Tibial nerve (tissue), 4 donors: ENCODE results near the gene SPTBN4. TPM values are rescaled to one million over a fixed set of nuclear protein-coding genes. Genes with fewer than 3 reads are reported as not detected.

ENCODE experiments used
- DNase-seq, 2 donors: peaks; one replicate each; pipeline ENCODE4 v3.0.0-alpha.2; 2019; ENCODE audit warnings: low spot score in 2 of 2
- H3K27ac ChIP-seq, 4 donors: fragments of 200-600 bp; sonication (generic) in 3 of 4; one replicate each; pipeline ENCODE4 v1.5.1; 2017 to 2019; ENCODE audit warnings: mild to moderate bottlenecking in 1 of 4
- H3K27me3 ChIP-seq, 2 donors: fragments of 200-600 bp; sonication (generic) in 1 of 2; one replicate each; pipeline versions ENCODE4 v1.5.1 to v1.6.0; 2017 to 2019
- H3K36me3 ChIP-seq, 3 donors: fragments of 200-600 bp; sonication (generic); one replicate each; pipeline ENCODE4 v1.5.1; 2018 to 2019
- H3K4me1 ChIP-seq, 4 donors: fragments of 200-600 bp; sonication (generic) in 3 of 4; one replicate each; pipeline ENCODE4 v1.5.1; 2017 to 2019
- H3K4me3 ChIP-seq, 4 donors: fragments of 200-600 bp; sonication (generic) in 3 of 4; one replicate each; pipeline ENCODE4 v1.5.1; 2017 to 2019; ENCODE audit warnings: mild to moderate bottlenecking in 1 of 4, moderate library complexity in 1 of 4
- H3K9me3 ChIP-seq, 4 donors: fragments of 200-600 bp; sonication (generic) in 3 of 4; one replicate each; pipeline ENCODE4 v1.5.1; 2017 to 2019
- EP300 ChIP-seq, 2 donors: sonication (generic); formaldehyde crosslinking; IDR thresholded peaks; one replicate each; pipeline ENCODE4 v1.6.1; 2017; ENCODE audit warnings: antibody characterized with exemption in 2 of 2, mild to moderate bottlenecking in 1 of 2
- POLR2A ChIP-seq, 2 donors: fragments of 450-650 bp; IDR thresholded peaks; one replicate each; pipeline ENCODE4 v1.6.1; 2017; ENCODE audit warnings: antibody characterized with exemption in 2 of 2, mild to moderate bottlenecking in 2 of 2, moderate library complexity in 2 of 2
- whole genome bisulfite sequencing, 2 donors: methylation state at CpG; one replicate each; pipeline ENCODE4 v1.1.5; 2018; 5-methylcytosine and 5-hydroxymethylcytosine counted together
- total RNA-seq, 4 donors: library from RNA; depleted of rRNA; stranded (reverse); fragments of >200 nt; gene quantifications; one replicate each; pipeline ENCODE4 v1.1.0, GENCODE V29; 2016
- TF ChIP-seq, protein P1 (sequence below), 5 experiments: fragments of 200-600 bp in 3 of 5; fragments of 450-650 bp in 2 of 5; sonication (generic) in 3 of 5; IDR thresholded peaks; one replicate each; pipeline ENCODE4 v1.5.1; 2016 to 2019; ENCODE audit warnings: antibody characterized with exemption in 5 of 5, mild to moderate bottlenecking in 3 of 5, moderate library complexity in 2 of 5

SPTBN4 gene
- total RNA-seq, 4 donors from 2014 or later: 14.9 to 24.0 (median 19.7) TPM

DNA sequence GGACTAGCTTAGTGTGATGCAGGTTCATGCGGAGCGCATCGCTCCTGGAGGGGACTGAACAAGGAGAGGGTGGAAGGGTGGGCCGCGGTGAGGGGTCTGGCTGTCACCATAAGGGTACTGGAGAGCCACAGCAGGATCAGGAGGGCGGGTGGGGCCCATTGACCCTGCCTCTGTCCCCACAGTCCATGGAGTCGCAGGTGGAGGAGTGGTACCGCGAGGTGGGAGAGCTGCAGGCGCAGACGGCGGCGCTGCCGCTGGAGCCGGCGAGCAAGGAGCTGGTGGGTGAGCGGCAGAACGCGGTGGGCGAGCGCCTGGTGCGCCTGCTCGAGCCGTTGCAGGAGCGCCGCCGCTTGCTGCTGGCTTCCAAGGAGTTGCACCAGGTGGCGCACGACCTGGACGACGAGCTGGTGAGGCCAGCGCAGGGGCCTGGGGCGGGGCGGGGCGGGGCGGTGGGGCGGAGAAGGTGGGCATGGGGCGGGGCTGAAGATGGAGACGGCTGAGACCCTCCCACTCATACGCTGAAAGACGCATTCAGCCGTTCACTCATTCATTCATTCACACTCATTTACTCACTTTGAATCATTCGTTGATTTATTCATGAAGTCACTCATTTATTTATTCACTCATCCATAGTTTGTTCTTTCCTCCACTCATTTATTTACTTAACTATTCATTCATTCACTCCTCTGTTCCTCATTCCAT, 82.4 kb downstream of the SPTBN4 start:
- TF ChIP-seq POLR2A (IDR thresholded peaks at IDR 0.05) (no peak), EP300 (IDR thresholded peaks at IDR 0.05) (no peak)
- TF ChIP-seq, protein P1, sequence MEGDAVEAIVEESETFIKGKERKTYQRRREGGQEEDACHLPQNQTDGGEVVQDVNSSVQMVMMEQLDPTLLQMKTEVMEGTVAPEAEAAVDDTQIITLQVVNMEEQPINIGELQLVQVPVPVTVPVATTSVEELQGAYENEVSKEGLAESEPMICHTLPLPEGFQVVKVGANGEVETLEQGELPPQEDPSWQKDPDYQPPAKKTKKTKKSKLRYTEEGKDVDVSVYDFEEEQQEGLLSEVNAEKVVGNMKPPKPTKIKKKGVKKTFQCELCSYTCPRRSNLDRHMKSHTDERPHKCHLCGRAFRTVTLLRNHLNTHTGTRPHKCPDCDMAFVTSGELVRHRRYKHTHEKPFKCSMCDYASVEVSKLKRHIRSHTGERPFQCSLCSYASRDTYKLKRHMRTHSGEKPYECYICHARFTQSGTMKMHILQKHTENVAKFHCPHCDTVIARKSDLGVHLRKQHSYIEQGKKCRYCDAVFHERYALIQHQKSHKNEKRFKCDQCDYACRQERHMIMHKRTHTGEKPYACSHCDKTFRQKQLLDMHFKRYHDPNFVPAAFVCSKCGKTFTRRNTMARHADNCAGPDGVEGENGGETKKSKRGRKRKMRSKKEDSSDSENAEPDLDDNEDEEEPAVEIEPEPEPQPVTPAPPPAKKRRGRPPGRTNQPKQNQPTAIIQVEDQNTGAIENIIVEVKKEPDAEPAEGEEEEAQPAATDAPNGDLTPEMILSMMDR (IDR thresholded peaks at IDR 0.05): peak; percentile 33 to 54 (median 50)
- H3K27me3 ChIP-seq: peaks cover 0 to 33% of the 10 kb centered on the region in 2 donors
- peaks cover 0 to 9% (median 0%) of the 10 kb centered on the region in 4 donors for H3K9me3 ChIP-seq
- DNase-seq: peak in 1 of 2 donors; percentile 24
- no peak overlapping the region for H3K4me3 ChIP-seq
- peaks cover 0 to 13% (median 0%) of the 10 kb centered on the region in 3 donors for H3K36me3 ChIP-seq
- H3K4me1 ChIP-seq: peaks cover 0 to 8% (median 2%) of the 10 kb centered on the region in 4 donors
- WGBS, 2 donors: 5 to 7% methylated on average over 25 to 35 of the region's 43 CpGs
- no peak overlapping the region for H3K27ac ChIP-seq

DNA sequence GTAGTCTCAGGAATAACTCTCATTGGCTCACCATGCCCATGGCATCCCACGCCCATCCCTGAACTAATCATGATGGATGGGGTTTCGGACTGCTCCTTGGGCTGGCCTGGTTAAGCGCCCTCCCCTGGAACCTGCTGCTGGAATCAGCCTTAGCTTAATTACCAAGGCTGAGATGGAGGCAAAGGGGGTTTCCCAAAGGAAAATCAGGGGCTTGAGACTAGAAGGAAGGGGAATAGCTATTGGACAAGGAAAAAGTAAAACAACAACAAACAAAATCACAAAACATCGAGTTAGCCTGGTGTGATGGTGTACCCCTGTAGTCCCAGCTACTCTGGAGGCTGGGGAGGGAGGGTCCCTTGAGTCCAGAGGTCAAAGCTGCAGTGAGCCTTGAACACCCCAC, 84.2 kb downstream of the SPTBN4 start:
- H3K4me3 ChIP-seq: no peak overlapping the region
- H3K27ac ChIP-seq: no peak overlapping the region
- H3K4me1 ChIP-seq: peaks cover 0 to 9% (median 2%) of the 10 kb centered on the region in 4 donors
- TF ChIP-seq, protein P1 (IDR thresholded peaks at IDR 0.05): no peak
- TF ChIP-seq EP300 (IDR thresholded peaks at IDR 0.05) (no peak), POLR2A (IDR thresholded peaks at IDR 0.05) (no peak)
- no peak for DNase-seq
- H3K27me3 ChIP-seq: peaks cover 0 to 42% of the 10 kb centered on the region in 2 donors
- peaks cover 0 to 7% (median 0%) of the 10 kb centered on the region in 3 donors for H3K36me3 ChIP-seq
- H3K9me3 ChIP-seq: peaks cover 0 to 8% (median 0%) of the 10 kb centered on the region in 4 donors
- 84 to 90% methylated on average over 4 of the region's 4 CpGs for WGBS, 2 donors

DNA sequence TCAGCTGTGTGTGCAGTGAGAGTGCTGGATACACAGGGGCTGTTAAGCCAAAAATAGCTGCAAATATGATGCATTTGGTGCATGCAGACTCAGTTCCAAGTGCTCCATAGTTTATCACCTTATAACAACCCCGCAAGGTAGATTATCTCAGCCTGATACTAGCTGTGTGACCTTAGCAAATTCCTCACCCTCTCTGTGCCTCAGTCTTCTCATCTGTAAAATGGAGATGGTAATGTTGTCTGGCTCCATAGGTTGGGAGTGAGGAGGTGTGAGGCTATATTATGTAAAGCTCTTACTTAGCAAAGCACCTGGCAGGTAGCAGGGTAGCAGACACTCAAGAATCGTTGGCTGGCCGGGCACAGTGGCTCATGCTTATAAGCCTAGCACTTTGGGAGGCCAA, 86.0 kb downstream of the SPTBN4 start:
- Histone ChIP-seq H3K27me3 (peaks cover 0 to 42% of the 10 kb centered on the region in 2 donors), H3K36me3 (peaks cover 0 to 5% (median 0%) of the 10 kb centered on the region in 3 donors), H3K27ac (no peak overlapping the region), H3K4me3 (no peak overlapping the region), H3K4me1 (peaks cover 0 to 9% (median 2%) of the 10 kb centered on the region in 4 donors), H3K9me3 (no peaks in the 10 kb centered on the region)
- no peak for DNase-seq
- WGBS, 2 donors: 90 to 93% methylated on average over 3 of the region's 3 CpGs
- TF ChIP-seq POLR2A (IDR thresholded peaks at IDR 0.05) (no peak), EP300 (IDR thresholded peaks at IDR 0.05) (no peak)
- TF ChIP-seq, protein P1 (IDR thresholded peaks at IDR 0.05): no peak

DNA sequence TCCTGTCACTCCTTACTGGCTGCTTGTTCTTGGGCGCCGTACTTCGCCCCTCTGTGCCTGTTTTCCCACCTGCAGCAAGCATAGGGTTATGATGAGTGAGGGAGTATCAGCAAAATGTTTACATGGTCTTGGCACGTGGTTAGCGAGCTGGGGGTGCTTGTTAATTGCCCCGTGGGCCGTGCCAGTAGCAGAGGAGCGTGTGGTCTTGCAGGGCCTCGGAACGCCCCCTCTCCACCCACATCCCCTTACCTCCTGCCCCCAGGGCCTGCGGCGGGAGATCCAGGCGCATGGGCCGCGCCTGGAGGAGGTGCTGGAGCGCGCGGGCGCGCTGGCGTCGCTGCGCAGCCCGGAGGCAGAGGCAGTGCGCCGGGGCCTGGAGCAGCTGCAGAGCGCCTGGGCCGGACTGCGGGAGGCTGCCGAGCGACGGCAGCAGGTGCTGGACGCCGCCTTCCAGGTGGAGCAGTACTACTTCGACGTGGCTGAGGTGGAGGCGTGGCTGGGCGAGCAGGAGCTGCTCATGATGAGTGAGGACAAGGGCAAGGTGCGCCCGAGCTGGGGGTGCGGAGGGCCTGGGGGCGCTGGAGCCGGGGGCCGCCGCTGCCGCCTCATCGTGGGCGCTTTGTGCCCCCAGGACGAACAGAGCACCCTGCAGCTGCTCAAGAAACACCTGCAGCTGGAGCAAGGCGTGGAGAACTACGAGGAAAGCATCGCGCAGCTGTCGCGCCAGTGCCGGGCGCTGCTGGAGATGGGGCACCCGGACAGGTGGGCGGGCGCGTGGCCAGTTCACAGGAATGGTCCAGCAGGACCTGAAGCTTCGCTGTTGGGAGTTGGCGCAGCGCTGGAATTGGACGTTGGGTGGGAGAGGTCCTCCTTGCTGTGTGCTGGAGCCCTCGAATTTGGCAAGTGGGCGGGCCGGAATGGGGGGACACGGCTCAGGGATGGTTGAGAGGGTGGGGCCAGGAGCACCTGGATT, 87.4 kb downstream of the SPTBN4 start:
- peaks cover 0 to 5% (median 0%) of the 10 kb centered on the region in 3 donors for H3K36me3 ChIP-seq
- peaks cover 0 to 36% of the 10 kb centered on the region in 2 donors for H3K27me3 ChIP-seq
- WGBS, 2 donors: 25 to 29% methylated on average over 40 to 48 of the region's 69 CpGs
- no peaks in the 10 kb centered on the region for H3K9me3 ChIP-seq
- no peak for DNase-seq
- TF ChIP-seq, protein P1 (IDR thresholded peaks at IDR 0.05): no peak
- TF ChIP-seq POLR2A (IDR thresholded peaks at IDR 0.05) (no peak), EP300 (IDR thresholded peaks at IDR 0.05) (no peak)
- H3K4me1 ChIP-seq: peaks cover 0 to 6% (median under 1%) of the 10 kb centered on the region in 4 donors
- H3K4me3 ChIP-seq: no peak overlapping the region
- H3K27ac ChIP-seq: no peak overlapping the region
